GM18870 (cell line): Measurements from ENCODE around the gene WDR45B.
"Not testable (repeated sequence)": the region's sequence is repeated elsewhere in the genome, so short reads cannot be mapped to it uniquely, and the experiment has no call there.

ENCODE experiments used
- ATAC-seq: cut with Tn5 transposase; IDR thresholded peaks from one replicate; pipeline ENCODE4 v1.9.1; 2021; ENCODE audit warnings: moderate library complexity; ENCODE audit not compliant: unreplicated experiment

Gene WDR45B

GRCh38 chr17:82586576-82587233 is 61.5 kb downstream of the WDR45B start:
- ATAC-seq, result no peak

- not testable (repeated sequence) for ATAC-seq
Measured at GRCh38 chr17:82585935-82586575, 62.2 kb downstream of the WDR45B start.

- ATAC-seq, result no peak
Measured at GRCh38 chr17:82583720-82584234, 64.5 kb downstream of the WDR45B start.

GRCh38 chr17:82582709-82583108 is 65.5 kb downstream of the WDR45B start:
- ATAC-seq, result no peak

GRCh38 chr17:82582213-82582612 is 66.0 kb downstream of the WDR45B start:
- ATAC-seq, result no peak

GRCh38 chr17:82579969-82580368 is 68.3 kb downstream of the WDR45B start:
- ATAC-seq, result not testable (repeated sequence)

DNA sequence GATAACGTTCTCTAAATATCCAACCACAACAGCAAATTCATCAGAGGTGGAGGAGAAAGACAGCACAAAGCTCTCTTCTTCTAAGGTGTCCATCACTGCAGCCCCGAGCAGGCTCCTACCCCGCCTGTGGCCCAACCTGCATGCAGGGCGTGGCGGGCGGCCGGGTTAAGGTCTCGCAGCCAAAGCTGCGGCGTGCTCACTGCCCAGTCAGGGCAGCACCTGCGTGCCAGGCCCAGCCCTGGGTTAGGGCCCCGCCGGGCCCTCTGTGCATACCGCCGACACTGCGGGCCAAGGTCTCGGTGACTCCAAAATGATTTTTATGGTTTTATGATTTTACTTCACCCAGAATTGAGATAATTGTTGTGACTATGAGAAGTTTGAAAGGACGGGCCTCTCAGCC is 70.9 kb downstream of the WDR45B start:
- no peak for ATAC-seq

DNA sequence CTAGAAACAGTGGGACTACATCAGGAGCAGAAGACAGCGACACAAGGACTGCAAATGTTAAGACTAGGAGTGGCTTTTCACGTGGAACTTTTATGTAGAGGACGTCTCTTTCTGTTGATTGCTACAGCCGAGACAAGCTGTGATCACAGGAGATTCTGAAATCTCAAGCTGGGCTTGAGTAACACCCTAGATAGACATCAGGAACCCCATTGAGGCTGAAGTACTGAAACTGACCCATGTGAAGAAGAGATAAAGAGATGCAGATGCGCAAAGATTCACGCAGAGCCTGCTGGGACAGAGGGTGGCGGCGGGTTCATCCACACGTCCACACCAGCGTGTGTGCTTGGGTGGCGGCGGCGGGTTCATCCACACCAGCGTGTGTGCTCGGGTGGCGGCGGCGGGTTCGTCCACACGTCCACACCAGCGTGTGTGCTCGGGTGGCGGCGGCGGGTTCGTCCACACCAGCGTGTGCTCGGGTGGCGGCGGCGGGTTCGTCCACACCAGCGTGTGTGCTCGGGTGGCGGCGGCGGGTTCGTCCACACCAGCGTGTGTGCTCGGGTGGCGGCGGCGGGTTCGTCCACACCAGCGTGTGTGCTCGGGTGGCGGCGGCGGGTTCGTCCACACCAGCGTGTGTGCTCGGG is 72.5 kb downstream of the WDR45B start:
- ATAC-seq, result not testable (repeated sequence)

GRCh38 chr17:82574041-82574440 is 74.2 kb downstream of the WDR45B start:
- ATAC-seq, result no peak

- ATAC-seq, result no peak
Measured at GRCh38 chr17:82571855-82572254, 76.4 kb downstream of the WDR45B start.

DNA sequence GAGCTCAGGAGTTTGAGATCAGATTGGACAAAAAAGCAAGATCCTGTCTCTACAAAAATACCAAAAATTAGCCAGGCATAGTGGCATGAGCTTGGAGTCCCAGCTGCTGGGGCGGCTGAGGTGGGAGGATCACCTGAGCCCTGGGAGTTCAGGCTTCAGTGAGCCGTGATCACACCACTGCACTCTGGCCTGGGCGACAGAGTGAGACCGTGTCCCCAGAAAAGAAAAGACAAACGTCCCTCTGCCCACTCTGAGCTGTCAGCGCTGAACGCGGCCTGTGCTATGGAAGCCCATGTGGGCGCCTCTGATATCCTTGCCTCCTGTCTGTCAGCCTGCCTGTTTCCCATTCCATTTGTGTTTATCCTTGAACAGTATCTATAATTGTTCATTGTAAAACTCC is 78.0 kb downstream of the WDR45B start:
- no peak for ATAC-seq

DNA sequence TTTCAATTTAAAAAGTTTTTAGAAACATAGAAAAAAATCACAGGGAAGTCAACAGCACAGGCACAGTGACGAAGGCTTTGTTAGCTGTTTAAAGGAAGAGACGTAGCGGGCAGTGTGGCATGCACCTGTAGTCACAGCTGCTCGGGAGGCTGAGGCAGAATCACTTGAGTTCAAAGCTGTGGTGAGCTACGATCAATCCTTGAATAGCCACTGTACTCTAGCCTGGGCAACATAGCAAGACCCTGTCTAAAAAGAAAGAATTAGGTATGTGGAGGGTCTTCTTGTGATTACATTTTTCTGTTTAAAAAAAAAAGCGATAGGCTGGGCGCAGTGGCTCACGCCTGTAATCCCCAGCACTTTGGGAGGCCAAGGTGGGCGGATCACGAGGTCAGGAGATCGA is 78.6 kb downstream of the WDR45B start:
- no peak for ATAC-seq

DNA sequence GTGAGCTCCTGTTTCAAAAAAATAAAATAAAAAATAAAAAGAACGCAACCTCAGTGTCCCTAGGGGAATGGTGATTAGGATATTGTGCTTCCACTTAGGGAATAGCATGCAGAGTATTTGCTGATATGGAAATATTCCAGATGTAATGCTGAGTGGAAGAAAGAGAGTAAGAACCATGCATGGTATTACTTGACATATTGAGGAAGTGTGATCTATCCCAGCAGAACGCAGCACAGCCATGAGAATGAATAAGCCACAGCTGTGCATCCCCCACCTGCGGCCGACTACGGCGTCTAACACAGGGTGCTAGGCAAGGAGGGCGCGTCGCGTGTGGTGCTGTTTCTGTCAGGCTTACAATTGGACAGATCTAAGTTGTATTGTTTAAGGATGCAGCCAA is 79.2 kb downstream of the WDR45B start:
- no peak for ATAC-seq

DNA sequence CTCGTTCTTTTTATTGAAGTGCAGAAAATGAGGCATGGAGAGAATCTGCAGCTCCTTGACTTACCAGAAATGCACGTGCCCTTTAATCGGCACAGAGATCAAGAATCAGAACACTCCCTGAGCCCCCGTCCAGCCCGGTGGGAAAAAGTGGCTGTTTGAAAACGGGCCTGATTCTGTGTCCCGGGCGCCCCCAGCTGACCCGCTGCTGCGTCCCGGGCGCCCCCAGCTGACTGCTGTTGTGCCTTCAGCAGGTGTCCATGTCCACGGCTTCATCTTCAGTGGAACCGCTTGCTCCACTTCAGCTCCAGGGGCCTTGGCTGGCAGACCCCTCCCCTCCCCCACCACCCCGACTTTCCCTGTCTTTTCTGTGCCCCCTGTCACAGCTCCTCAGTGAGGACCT is 81.0 kb downstream of the WDR45B start:
- no peak for ATAC-seq

- no peak for ATAC-seq
Measured at GRCh38 chr17:82566129-82566960, 81.9 kb downstream of the WDR45B start.

DNA sequence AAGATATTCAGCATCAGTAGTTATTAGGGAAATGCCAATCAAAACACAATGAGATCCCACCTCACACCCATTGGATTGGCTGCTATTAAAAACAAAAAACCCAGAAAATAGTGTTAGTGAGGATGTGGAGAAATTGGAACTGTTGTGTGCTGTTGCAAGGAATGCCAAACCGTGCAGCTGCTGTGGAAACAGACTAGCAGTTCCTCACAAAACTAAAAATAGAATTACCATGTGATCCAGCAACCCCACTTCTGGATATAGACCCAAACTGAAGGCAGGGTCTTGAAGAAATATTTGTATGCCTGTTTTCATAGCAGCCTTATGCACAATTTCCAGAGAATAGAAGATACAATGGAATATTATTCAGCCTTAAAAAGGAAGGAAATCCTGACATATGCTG is 82.7 kb downstream of the WDR45B start:
- ATAC-seq, result no peak
